HG03108 (cell line): ENCODE measurements around the gene EFCAB8.

Experiments used
- ATAC-seq: cut with Tn5 transposase; IDR thresholded peaks from one replicate; pipeline ENCODE4 v1.9.1; 2021; ENCODE audit warnings: moderate library complexity; ENCODE audit not compliant: unreplicated experiment

Gene EFCAB8

DNA sequence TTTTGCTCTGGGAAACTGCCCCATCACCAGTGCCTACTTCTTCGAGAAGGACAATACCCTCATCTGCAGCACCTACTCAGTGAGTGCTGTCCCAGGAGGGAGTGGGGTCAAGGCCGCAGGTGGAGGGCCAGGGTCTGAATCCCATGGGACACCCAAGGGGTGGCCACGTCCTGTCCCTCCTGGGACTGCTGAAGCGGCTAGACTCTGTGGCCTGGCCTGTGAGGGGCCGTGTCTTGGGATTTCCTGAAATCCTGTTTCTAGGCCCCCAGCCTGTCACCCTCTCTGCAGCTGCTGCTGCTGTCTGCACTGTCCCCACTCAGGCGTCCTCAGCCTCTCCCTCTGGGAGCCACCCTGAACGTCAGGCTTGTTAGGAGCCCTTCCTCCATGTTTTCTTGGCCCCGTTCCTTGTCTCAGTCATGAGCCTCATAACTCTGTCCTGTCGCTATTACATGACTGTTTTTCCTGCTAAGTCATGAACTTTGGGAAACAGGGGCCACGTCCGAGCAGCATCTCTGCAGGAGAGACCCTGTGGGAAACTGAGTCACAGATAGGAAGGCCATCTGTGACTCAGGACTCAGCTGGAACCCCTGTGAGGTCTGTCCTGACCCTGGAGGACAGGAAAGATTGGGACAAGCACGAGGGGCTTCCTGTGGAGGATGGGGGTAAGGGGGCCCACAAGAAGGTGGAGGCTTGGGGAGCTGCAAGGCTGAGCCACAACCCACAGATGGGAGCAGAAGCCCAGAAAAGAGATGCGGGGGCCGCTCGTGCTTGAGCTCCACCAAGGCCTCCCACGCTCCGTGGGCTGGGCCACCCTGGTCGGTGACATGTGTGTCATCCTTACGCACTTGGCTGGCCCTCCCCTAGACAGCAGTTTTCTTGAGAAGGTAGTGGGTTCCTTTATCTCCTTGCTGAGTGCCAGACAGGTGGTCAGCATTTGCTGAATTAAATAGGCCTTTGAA lies 49.9 kb downstream of the EFCAB8 start:
- no peak for ATAC-seq

DNA sequence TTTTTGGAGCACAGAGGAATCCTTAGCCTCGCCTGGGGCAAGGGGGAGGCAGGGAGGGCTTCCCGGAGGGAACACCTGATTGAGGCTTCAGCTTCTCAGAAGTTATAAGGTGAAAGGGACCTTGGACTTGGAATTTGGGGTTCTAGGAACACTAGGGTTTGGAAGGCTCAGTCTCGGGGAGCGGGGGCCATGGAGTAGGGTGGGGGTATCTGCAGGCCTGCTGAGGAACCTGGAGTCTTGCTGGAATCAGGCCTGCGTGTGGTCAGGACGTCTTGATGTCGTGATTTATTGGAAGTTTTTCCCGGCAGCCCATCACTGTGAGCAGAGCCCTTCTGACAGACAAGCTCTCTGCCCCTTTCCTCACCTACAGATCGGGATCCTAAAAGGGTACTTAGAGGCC lies 50.7 kb downstream of the EFCAB8 start:
- no peak for ATAC-seq

DNA sequence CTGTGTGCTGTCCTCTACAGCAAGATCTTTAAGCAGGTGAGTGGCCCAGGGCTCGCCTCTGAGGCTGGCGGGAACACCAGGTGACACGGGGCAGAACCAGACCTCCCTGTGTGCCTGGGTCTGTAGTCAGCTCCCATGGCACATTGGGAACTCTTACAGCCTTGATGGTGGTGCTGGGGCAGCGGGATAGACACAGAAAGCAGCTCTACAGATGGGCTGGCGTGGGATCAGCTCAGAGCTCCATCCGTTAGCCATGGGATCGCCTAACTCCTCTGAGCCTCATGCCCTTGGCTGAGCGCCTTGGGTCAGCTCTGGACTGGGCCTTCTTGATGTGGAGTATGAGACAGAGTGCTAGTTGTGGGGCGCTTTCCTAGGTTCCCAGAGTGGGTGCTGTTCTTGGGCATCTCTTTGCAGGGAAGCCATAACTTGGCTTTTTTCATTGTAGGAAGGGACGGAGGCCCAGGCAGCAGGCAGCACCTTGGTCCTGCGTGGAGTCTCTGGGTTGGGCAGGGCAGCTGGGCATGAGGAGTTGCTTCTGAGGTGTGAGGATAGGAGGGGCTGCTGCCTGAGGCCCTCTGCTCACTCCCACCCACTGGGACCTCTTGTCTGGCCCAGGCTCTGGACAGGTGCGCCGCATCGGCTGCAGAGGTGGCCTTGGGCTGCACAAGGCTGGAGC lies 51.3 kb downstream of the EFCAB8 start:
- ATAC-seq: no peak

GRCh38 chr20:32911355-32911754 lies 52.6 kb downstream of the EFCAB8 start:
- ATAC-seq: no peak

GRCh38 chr20:32912688-32913087 lies 54.0 kb downstream of the EFCAB8 start:
- ATAC-seq: no peak

DNA sequence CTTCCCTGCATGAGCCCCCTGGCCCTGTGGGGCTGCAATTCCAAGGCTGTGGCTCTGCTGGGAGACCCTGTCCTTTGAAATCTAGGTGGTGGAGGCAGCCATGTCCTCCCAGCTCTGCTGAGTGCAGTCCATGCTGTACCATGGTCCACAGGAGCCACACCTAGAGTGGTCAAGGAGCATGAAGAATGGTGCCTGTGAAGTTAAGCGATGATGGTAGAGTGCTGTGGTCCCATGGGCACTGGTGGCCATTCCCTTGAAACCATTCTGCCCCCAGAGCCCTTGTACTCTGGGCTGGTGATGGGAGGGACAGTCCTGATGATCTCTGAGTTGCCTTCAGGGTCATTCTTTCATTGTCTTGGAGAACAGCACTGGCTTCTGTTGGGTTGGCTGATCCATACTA lies 55.3 kb downstream of the EFCAB8 start:
- no peak for ATAC-seq

DNA sequence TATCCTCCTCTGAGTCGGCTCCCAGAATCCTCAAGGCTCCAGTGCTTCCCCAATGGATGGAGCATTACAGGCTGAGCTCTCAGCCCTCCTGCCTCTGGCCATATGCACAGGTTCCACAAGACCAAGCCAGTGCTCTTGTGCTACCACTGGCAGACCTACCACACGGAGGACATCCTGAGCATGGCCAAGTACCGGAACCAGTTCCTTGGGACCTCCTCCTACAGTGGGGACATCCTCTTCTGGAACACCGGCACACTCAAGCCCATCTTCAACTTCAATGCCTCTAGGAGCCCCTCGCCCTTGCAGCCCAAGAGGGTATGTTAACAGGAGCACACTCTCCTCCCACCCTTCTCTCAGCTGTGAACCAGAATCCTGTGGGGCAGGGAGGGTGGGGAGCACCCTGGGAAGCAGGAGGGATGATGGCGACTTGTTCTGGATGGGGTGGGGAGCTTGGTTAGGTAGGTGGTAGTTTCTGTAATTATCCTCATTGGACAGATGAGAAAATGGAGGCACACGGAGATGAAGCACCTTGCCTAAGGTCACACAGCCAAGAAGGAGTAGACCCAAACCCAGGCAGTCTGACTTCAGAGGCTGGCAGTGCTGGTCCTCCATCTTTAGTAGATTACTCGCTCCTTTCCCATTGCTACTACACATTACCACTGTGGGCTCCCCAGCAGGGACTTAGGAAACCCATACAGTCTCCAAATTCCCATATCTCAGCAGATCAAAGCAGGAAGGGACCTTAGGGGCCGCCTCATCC lies 58.6 kb downstream of the EFCAB8 start:
- no peak for ATAC-seq

GRCh38 chr20:32918296-32918695 lies 59.6 kb downstream of the EFCAB8 start:
- no peak for ATAC-seq

- ATAC-seq: no peak
Observed at GRCh38 chr20:32918751-32919150, 60.0 kb downstream of the EFCAB8 start.

DNA sequence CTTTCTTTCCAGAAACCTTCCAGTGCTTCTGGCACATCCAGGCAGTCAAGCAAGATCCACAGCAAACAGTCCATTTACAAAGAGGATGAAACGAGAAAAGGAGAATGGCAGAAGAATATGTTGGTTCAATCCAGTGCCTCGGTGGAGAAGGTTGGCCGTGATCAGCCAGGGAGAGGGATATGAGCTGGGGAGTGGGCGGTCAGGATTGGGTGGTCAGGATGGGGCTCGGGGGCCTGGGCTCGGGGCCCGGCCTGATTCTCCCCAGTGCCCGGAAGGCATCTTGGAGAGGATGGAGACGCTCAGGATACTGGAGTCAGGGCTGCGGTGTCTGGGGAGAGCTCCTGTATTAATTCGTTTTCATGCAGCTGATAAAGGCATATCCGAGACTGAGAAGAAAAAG lies 61.3 kb downstream of the EFCAB8 start:
- ATAC-seq: no peak

DNA sequence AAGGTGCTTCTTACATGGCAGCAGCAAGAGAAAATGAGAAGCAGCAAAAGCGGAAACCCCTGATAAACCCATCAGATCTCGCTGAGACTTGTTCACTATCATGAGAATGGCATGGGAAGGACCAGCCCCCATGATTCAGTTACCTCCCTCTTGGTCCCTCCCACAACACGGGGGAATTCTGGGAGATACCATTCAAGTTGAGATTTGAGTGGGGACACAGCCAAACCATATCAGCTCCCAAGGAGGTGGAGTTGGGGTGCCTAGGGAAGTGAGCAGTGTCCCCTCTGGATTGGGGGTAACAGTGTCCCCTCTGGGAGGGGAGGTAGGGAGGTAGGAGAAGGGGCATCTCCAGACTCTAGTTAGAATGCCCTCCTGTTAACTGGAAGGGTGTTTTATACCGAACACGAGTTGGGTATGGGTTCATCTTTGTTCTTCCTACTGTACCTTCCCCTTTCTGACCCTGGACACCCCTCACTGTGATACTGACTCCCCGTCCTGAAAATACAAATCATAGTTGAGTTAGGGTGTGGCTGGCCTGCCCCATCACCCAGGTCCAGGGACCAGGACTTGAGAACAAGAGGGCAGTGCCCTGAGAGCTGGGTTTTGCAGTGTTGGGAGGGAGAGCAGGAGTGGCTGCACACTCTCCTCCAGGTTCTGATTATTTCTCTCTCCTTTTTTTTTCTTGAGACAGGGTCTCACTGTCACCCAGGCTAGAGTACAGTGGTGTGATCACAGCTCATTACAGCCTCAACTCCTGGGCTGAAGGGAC lies 62.0 kb downstream of the EFCAB8 start:
- no peak for ATAC-seq

DNA sequence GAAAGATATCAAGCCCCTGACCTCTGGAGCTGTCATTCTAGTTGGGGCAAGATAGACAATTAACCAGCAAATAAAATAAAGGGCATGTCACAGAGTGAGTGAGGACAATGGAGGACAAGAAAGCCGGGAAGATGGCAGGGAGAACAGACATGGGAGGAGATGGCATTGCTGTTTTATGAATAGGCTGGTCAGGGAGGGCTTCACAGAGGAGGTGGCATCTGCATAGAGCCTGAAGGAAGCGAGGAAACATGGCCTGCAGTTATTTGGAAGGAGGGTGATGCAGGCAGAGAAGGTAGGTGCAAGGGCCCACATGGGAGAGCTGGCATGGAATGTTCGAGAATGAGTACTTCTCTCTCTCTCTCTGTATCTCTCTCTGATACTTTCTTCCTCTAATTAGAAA lies 63.7 kb downstream of the EFCAB8 start:
- ATAC-seq: no peak

DNA sequence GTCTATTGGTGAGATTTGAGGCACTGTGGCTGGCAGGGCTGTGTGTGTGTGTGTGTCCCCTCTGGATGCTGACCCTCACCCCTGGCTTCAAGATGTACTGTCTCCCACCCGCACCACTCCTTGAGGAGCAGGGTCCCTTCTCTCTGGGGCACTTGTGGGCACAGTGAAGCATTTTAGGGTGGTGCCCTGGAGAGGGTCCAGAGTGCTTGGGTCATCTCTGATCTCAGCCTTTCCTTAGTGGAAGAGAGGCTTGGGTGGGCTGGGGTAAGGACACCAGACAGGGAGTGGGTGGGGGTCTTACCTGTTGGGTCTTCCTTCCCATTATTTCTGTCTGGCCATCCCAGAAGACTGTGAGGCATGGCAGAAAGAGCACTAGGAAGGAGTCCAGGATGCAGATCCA lies 66.1 kb downstream of the EFCAB8 start:
- ATAC-seq: no peak

GRCh38 chr20:32925481-32926196 lies 66.9 kb downstream of the EFCAB8 start:
- no peak for ATAC-seq

GRCh38 chr20:32929162-32929561 lies 70.4 kb downstream of the EFCAB8 start:
- no peak for ATAC-seq

DNA sequence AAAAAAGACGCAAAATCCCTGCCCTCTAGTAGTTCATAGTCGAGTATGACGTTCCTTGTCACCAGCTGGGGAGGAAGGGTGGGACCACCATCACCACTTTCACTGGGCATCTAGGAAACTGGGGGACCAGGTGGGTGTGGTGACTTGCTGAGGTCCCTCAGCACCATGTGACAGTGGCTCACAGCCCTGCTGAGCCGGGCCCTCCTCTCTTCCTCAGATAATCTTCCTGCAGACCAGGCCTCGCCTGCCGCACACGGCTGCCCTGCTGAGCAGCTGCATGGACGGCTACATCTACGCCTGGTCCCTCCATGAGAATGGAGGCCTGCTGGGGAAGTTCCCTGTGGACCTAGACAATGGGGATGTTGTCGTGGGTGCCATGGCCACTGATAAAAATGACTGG lies 71.5 kb downstream of the EFCAB8 start:
- no peak for ATAC-seq

DNA sequence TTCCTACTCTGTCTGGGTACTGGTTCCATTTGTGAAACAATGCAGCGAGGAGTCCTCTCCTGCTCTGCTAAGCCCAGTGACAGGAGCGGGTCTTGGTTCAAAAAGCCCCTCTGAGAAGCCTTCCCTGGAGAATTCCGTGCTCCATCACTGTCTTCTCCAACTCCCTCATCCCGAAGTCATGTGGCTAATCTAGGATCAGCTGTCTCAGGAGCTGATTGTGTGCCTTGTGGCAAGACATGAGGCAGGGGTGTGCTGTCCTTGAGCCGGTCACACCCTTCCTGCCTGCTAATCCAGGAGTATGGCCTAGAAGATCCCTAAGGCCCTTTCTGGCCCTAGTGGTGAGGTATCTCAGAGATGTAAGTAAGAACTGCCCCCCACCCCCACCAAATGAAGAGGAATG lies 72.0 kb downstream of the EFCAB8 start:
- ATAC-seq: no peak

DNA sequence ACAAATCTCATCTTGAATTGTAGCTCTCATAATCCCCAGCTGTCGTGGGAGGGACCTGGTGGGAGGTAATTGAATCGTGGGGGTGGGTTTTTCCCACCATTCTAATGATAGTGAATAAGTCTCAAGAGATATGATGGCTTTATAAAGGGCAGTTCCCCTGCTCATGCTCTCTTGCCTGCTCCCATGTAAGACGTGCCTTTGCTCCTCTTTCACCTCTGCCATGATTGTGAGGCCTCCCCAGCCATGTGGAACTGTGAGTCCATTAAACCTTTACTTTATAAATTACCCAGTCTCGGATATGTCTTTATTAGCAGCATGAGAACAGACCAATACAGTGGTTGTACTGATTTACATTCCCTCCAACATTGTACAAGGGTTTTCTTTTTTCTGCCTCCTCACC lies 75.9 kb downstream of the EFCAB8 start:
- ATAC-seq: no peak

- no peak for ATAC-seq
Observed at GRCh38 chr20:32941155-32941885, 82.6 kb downstream of the EFCAB8 start.
